HepG2 (cell line): ENCODE results near the gene WFDC9. TPM values are rescaled to one million over a fixed set of nuclear protein-coding genes. Genes with fewer than 3 reads are reported as not detected.

Experiments
- ATAC-seq: fragments of 200-7000 bp; cut with Tn5 transposase; 3 replicates; pipeline ENCODE4 v1.9.1; 2020; ENCODE audit warnings: mild to moderate bottlenecking, moderate library complexity
- BruUV-seq: library from RNA; stranded (reverse); fragments of 400-500 nt; replicated peaks from 2 replicates; lab custom pipeline; 2021; lab: Mats Ljungman, UMichigan
- CTCF ChIA-PET: fragments of 300-600 bp; formaldehyde crosslinking; extraction: SDS; loops from one replicate; lab custom pipeline; 2021; ENCODE audit warnings: low total read pairs, inconsistent platforms, low intra/inter-chr PET ratio; lab: Yijun Ruan, JAX
- POLR2A ChIA-PET: fragments of 350-600 bp; sonication (Branson Sonifier 250); formaldehyde crosslinking; loops from one replicate; lab custom pipeline; 2020; ENCODE audit warnings: antibody characterized with exemption, inconsistent platforms; lab: Yijun Ruan, JAX
- DNase-seq: peaks from one replicate; pipeline ENCODE4 v3.0.0-alpha.2; 2015; ENCODE audit warnings: low spot score
- FAIRE-seq: peaks from 3 replicates; lab custom pipeline; 2011; peaks lifted over from hg19 to GRCh38; lab: Jason Lieb, UNC
- H2AFZ ChIP-seq: one replicate; pipeline ENCODE4 v1.6.1; 2011; ENCODE audit warnings: low read length, inconsistent platforms
- H3K27ac ChIP-seq: fragments of 300-600 bp; 3 replicates; pipeline ENCODE4 v1.8.0; 2011; ENCODE audit warnings: mixed run types, mild to moderate bottlenecking, mixed read lengths, low read length, inconsistent platforms; ENCODE audit not compliant: insufficient read depth; ENCODE audit errors: extremely low read length
- H3K27me3 ChIP-seq, 2 experiments: fragments of 200-600 bp in 1 of 2; 2 replicates in 1 of 2; 3 replicates in 1 of 2; pipeline versions ENCODE4 v1.6.0 to v1.8.0; 2011; ENCODE audit warnings: low read length in 2 of 2, mild to moderate bottlenecking in 2 of 2, moderate library complexity in 2 of 2, inconsistent platforms in 1 of 2; ENCODE audit not compliant: insufficient read depth in 2 of 2, control insufficient read depth in 1 of 2
- H3K36me3 ChIP-seq, 2 experiments: fragments of 200-600 bp in 1 of 2; replicated peaks in 1 of 2; 2 replicates in 1 of 2; 3 replicates in 1 of 2; pipeline versions ENCODE4 v1.5.1 to v1.8.0; 2011; ENCODE audit warnings: low read length in 2 of 2, inconsistent platforms in 1 of 2; ENCODE audit not compliant: insufficient read depth in 2 of 2, control insufficient read depth in 1 of 2
- H3K4me1 ChIP-seq: 2 replicates; pipeline ENCODE4 v1.5.1; 2012; ENCODE audit warnings: low read length, inconsistent platforms; ENCODE audit not compliant: insufficient read depth
- H3K4me2 ChIP-seq: 2 replicates; pipeline ENCODE4 v1.6.0; 2011; ENCODE audit warnings: low read depth, low read length, inconsistent platforms
- H3K4me3 ChIP-seq, 3 experiments: fragments of 200-600 bp in 1 of 3; sonication (generic), shearing (Covaris generic) in 1 of 3; replicated peaks in 1 of 3; 2 replicates each; pipeline ENCODE4 v1.5.1; 2011 to 2016; ENCODE audit warnings: low read length in 3 of 3, inconsistent platforms in 2 of 3, low read depth in 2 of 3, mild to moderate bottlenecking in 2 of 3, control low read depth in 1 of 3, mixed read lengths in 1 of 3; ENCODE audit not compliant: insufficient read depth in 1 of 3
- H3K79me2 ChIP-seq: one replicate; pipeline ENCODE4 v1.6.1; 2011; ENCODE audit warnings: low read length, inconsistent platforms; ENCODE audit not compliant: insufficient read depth
- H3K9ac ChIP-seq: 2 replicates; pipeline ENCODE4 v1.6.0; 2011; ENCODE audit warnings: mild to moderate bottlenecking, low read depth, low read length, inconsistent platforms; ENCODE audit not compliant: insufficient read depth
- H3K9me3 ChIP-seq: 2 replicates; pipeline ENCODE4 v1.5.1; 2012; ENCODE audit warnings: mild to moderate bottlenecking, low read length
- H4K20me1 ChIP-seq: 2 replicates; pipeline ENCODE4 v1.6.0; 2011; ENCODE audit warnings: inconsistent platforms, mild to moderate bottlenecking, low read length, moderate library complexity; ENCODE audit not compliant: insufficient read depth
- EHMT2 ChIP-seq: fragments of 200-600 bp; sonication (generic); IDR thresholded peaks from 2 replicates; pipeline ENCODE4 v1.7.0; 2017; ENCODE audit warnings: antibody characterized with exemption, low read depth, low read length, borderline replicate concordance
- FOXO4 ChIP-seq: sonication (generic); formaldehyde crosslinking; conservative IDR thresholded peaks from 2 replicates; pipeline ENCODE4 v1.8.1; 2023; ENCODE audit warnings: missing genetic modification reagents
- KDM5B ChIP-seq: sonication (generic); formaldehyde crosslinking; IDR thresholded peaks from 2 replicates; pipeline ENCODE4 v1.4.0; 2020; ENCODE audit warnings: missing genetic modification reagents, mild to moderate bottlenecking, borderline replicate concordance
- MAFF ChIP-seq: IDR thresholded peaks from 2 replicates; pipeline ENCODE4 v1.6.1; 2011; ENCODE audit warnings: low read depth, low read length, improper control_type of control experiment
- MYNN ChIP-seq: sonication (generic); formaldehyde crosslinking; IDR thresholded peaks from 2 replicates; pipeline ENCODE4 v1.4.0; 2020; ENCODE audit warnings: mild to moderate bottlenecking, low read depth, missing genetic modification reagents
- NFE2L1 ChIP-seq: sonication (generic); formaldehyde crosslinking; IDR thresholded peaks from 2 replicates; pipeline ENCODE4 v1.4.0; 2020; ENCODE audit warnings: missing genetic modification reagents, mild to moderate bottlenecking, borderline replicate concordance
- REPIN1 ChIP-seq: sonication (generic); formaldehyde crosslinking; IDR thresholded peaks from 2 replicates; pipeline ENCODE4 v1.8.0; 2022; ENCODE audit warnings: missing genetic modification reagents, low read depth, mild to moderate bottlenecking, borderline replicate concordance
- REXO4 ChIP-seq: sonication (generic); formaldehyde crosslinking; IDR thresholded peaks from 2 replicates; pipeline ENCODE4 v1.8.0; 2022; ENCODE audit warnings: missing genetic modification reagents, mild to moderate bottlenecking, borderline replicate concordance
- TEAD3 ChIP-seq: optimal IDR thresholded peaks from 2 replicates; pipeline ENCODE3; 2016; ENCODE audit warnings: borderline replicate concordance
- TFE3 ChIP-seq: IDR thresholded peaks from 2 replicates; pipeline ENCODE4 v1.6.1; 2016
- ZNF383 ChIP-seq: sonication (generic); formaldehyde crosslinking; IDR thresholded peaks from 2 replicates; pipeline ENCODE4 v1.4.0; 2020; ENCODE audit warnings: missing genetic modification reagents, mild to moderate bottlenecking, borderline replicate concordance
- ZNF7 ChIP-seq: IDR thresholded peaks from 2 replicates; pipeline ENCODE4 v1.6.1; 2016; ENCODE audit warnings: missing biosample characterization, missing genetic modification reagents
- WGBS: methylation state at CpG from one replicate; pipeline ENCODE4 v1.1.6; 2017; ENCODE audit warnings: low lambda C conversion rate; 5-methylcytosine and 5-hydroxymethylcytosine counted together
- in situ Hi-C: cut with HindIII; loops from 2 replicates; pipeline ENCODE4 v1.10.0; 2017; ENCODE audit warnings: low pct_unique_long_range_greater_than_20kb; ENCODE audit not compliant: extremely low pct_ligation_motif_present
- intact Hi-C: fragments of 100-400 bp; cut with micrococcal nuclease; formaldehyde crosslinking; loops from one replicate; pipeline ENCODE4 v1.10.0; 2022; ENCODE audit not compliant: unreplicated experiment
- polyA plus RNA-seq, 8 experiments: library from polyadenylated mRNA; depleted of rRNA in 3 of 8; stranded (reverse) in 7 of 8; unstranded in 1 of 8; fragments of >200 nt; fragmentation: Illumina TruSeq in 4 of 8; extraction: Trizol in 4 of 8; gene quantifications; 2 replicates each; pipeline versions ENCODE4 v1.2.1 to v1.2.3, GENCODE V29; 2011 to 2016; ENCODE audit warnings: low read depth in 4 of 8, missing spikeins in 1 of 8, mixed read lengths in 1 of 8; ENCODE audit not compliant: insufficient read depth in 1 of 8
- total RNA-seq, 5 experiments: library from RNA; depleted of rRNA; stranded (reverse); fragments of >200 nt; fragmentation: Illumina TruSeq; extraction: Trizol; gene quantifications; 2 replicates each; pipeline ENCODE4 v1.2.3, GENCODE V29; 2016; ENCODE audit warnings: low read depth in 1 of 5

Gene WFDC9
- total and polyA plus RNA-seq, 2 of the 13 experiments (the other 11 are each of a cell fraction or from before 2014, with no cell fraction given), result not detected

GRCh38 chr20:45576995-45577394 lies 54.1 kb downstream of the WFDC9 start:
- WGBS, result 2% methylated on average over 2 of the region's 2 CpGs
- Histone ChIP-seq H3K36me3 (no peaks in the 10 kb centered on the region), H3K79me2 (no peaks in the 10 kb centered on the region), H3K9me3 (no peaks in the 10 kb centered on the region), H3K9ac (no peak overlapping the region), H3K4me2 (no peak overlapping the region), H3K4me1 (peaks cover 5% of the 10 kb centered on the region; the same call in 1 of the 2 replicates), H3K27me3 (peaks cover 0 to 5% of the 10 kb centered on the region in 2 experiments; a peak in 1 of 5 replicates), H3K4me3 (no peak overlapping the region), H2AFZ (no peak overlapping the region), H3K27ac (no peak overlapping the region), H4K20me1 (no peaks in the 10 kb centered on the region)
- in situ Hi-C loops (no loop called here), intact Hi-C loops (no loop called here)
- DNase-seq (peak; percentile 37), FAIRE-seq (no peak), ATAC-seq (no peak; the same call in 2 of the 3 replicates)
- TF ChIP-seq TEAD3 (CRISPR knock-in tag) (peak; percentile 25), MAFF (0 out of 2 replicates have a peak, but pooled peaks have one; percentile 17), ZNF383 (CRISPR knock-in tag) (no peak)
- ChIA-PET POLR2A (no interaction called here), CTCF (no interaction called here)
- no TSS peak for BruUV-seq

- Histone ChIP-seq H3K27me3 (peaks cover 0 to 5% of the 10 kb centered on the region in 2 experiments; a peak in 1 of 5 replicates), H3K4me2 (no peak overlapping the region), H3K9me3 (no peaks in the 10 kb centered on the region), H3K4me1 (peaks cover 5% of the 10 kb centered on the region; the same call in 1 of the 2 replicates), H4K20me1 (no peaks in the 10 kb centered on the region), H3K4me3 (no peak overlapping the region), H2AFZ (no peak overlapping the region), H3K27ac (no peak overlapping the region), H3K79me2 (no peaks in the 10 kb centered on the region), H3K36me3 (no peaks in the 10 kb centered on the region), H3K9ac (no peak overlapping the region)
- ATAC-seq, result no peak
- no TSS peak for BruUV-seq
- TF ChIP-seq NFE2L1, result no peak
- TF ChIP-seq REPIN1 (CRISPR knock-in tag), result no peak
- no peak for TF ChIP-seq KDM5B (CRISPR knock-in tag)
- TF ChIP-seq EHMT2, result no peak
- TF ChIP-seq TFE3 (CRISPR knock-in tag), result no peak
- TF ChIP-seq REXO4 (CRISPR knock-in tag), result no peak
- no peak for TF ChIP-seq FOXO4 (CRISPR knock-in tag)
- no peak for TF ChIP-seq MYNN (CRISPR knock-in tag)
- TF ChIP-seq ZNF7 (CRISPR knock-in tag), result no peak
- WGBS, result 41% methylated on average over 3 of the region's 3 CpGs
- no peak for FAIRE-seq
- CTCF ChIA-PET, result no interaction called here
- POLR2A ChIA-PET, result no interaction called here
- intact Hi-C loops, result no loop called here
- in situ Hi-C loops, result no loop called here
- no peak for DNase-seq
Measured at GRCh38 chr20:45575931-45576330, 55.2 kb downstream of the WFDC9 start.
